ENCODE results near the gene GREB1.
A peak's percentile ranks its signal among the peaks of the same experiment; 100 is the strongest.

Gene GREB1

GRCh38 chr2:11667866-11668637 is 134.2 kb downstream of the GREB1 start:
- DNase-seq = no peak

GRCh38 chr2:11669454-11670291 is 135.8 kb downstream of the GREB1 start, which contains the start of gene NTSR2:
Gene NTSR2, minus strand, starts transcription at chr2:11670195. Its CDS starts 66 bp downstream, at chr2:11670129.
- peak; percentile 58 for DNase-seq

- no peak for DNase-seq
Observed at GRCh38 chr2:11672407-11672806, 138.6 kb downstream of the GREB1 start.

GRCh38 chr2:11674983-11675382 is 141.1 kb downstream of the GREB1 start:
- DNase-seq = no peak

- DNase-seq = no peak
Observed at GRCh38 chr2:11675423-11676112, 141.7 kb downstream of the GREB1 start.

- no peak for DNase-seq
Observed at GRCh38 chr2:11676640-11677039, 142.8 kb downstream of the GREB1 start.

GRCh38 chr2:11677136-11678055 is 143.6 kb downstream of the GREB1 start:
- DNase-seq = no peak

GRCh38 chr2:11678306-11678960 is 144.6 kb downstream of the GREB1 start:
- no peak for DNase-seq

- no peak for DNase-seq
Observed at GRCh38 chr2:11679016-11679415, 145.2 kb downstream of the GREB1 start.

GRCh38 chr2:11679486-11680181 is 145.8 kb downstream of the GREB1 start:
- DNase-seq = no peak

- no peak for DNase-seq
Observed at GRCh38 chr2:11680182-11680900, 146.5 kb downstream of the GREB1 start.

- no peak for DNase-seq
Observed at GRCh38 chr2:11680901-11681721, 147.3 kb downstream of the GREB1 start.

- no peak for DNase-seq
Observed at GRCh38 chr2:11681722-11682589, 148.1 kb downstream of the GREB1 start.

- DNase-seq = no peak
Observed at GRCh38 chr2:11682590-11682915, 148.7 kb downstream of the GREB1 start.

GRCh38 chr2:11683476-11683875 is 149.6 kb downstream of the GREB1 start:
- no peak for DNase-seq

GRCh38 chr2:11683966-11684365 is 150.1 kb downstream of the GREB1 start:
- DNase-seq = no peak

- DNase-seq = no peak
Observed at GRCh38 chr2:11684894-11685460, 151.1 kb downstream of the GREB1 start.

GRCh38 chr2:11685906-11686470 is 152.1 kb downstream of the GREB1 start:
- DNase-seq = no peak

All from NCI-H226 (cell line).